Activated CD8-positive, alpha-beta memory T cell treated with anti-CD3 and anti-CD28 coated beads for 24 hours (primary cell): Measurements from ENCODE around the gene SEMA3C.

ENCODE experiments used
- DNase-seq: peaks from one replicate; pipeline ENCODE4 v3.0.0-alpha.2; 2020

The SEMA3C gene

GRCh38 chr7:80774843-80775242 is 144.0 kb downstream of the SEMA3C start:
- DNase-seq = no peak

GRCh38 chr7:80773787-80774508 is 144.9 kb downstream of the SEMA3C start:
- DNase-seq = no peak

GRCh38 chr7:80772347-80772993 is 146.4 kb downstream of the SEMA3C start:
- no peak for DNase-seq

- no peak for DNase-seq
Measured at GRCh38 chr7:80771523-80771922, 147.3 kb downstream of the SEMA3C start.

DNA sequence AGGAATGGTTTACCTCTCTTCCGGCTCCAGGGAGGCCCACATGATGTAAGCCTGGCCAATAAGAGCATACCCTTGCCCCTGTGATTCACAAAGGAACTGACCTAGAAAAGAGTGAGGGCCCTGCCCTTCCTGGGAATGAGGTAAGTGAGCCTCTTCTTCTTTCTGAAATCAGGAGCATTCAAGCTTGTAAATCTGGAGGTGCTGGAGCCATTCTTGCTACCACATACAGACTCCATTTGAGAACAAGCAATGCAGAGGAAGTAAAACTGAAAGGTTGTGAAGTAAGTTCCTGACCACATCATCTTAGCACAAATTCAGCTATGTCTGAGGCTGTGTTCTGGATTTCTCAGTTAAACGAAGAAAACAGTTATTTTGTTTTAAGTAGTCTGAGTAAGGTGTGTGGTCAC is 148.2 kb downstream of the SEMA3C start:
- DNase-seq = no peak

DNA sequence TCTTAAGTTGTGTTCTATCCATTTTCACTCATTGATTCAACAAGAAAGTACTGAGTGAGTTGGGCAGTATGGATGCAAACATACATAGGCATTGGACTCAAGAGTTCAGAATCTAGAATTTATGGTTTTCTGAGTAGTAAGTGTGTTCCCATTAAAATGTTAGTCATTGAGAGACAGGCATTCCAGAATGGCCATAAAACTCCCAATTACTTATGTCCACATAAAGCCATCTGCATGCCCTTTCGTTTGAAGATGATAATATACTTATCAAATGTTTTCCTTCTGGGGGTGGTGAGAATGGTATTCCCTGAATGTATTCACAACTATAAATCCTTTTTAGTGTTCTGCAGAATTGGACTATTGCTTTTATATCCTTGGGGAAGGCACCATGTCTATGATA is 148.8 kb downstream of the SEMA3C start:
- DNase-seq = no peak

DNA sequence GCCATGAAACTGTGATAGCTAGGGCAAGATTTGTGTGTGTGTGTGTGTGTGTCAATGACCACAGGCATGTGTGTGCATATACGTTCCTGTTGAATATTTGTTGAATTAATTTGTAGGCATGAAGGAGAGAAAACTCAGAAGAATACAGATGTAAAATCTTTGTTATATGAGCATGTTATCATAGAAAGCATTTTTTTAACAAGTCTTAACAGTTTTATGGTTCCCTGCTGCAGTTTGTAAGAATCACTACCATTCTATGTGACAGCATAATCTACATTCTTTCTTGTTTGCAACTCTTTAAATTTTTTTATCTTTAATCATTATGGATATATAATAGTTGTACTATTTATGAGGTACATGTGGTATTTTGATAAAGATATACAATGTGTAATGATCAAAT is 150.1 kb downstream of the SEMA3C start:
- no peak for DNase-seq

- no peak for DNase-seq
Measured at GRCh38 chr7:80767654-80768053, 151.2 kb downstream of the SEMA3C start.

DNA sequence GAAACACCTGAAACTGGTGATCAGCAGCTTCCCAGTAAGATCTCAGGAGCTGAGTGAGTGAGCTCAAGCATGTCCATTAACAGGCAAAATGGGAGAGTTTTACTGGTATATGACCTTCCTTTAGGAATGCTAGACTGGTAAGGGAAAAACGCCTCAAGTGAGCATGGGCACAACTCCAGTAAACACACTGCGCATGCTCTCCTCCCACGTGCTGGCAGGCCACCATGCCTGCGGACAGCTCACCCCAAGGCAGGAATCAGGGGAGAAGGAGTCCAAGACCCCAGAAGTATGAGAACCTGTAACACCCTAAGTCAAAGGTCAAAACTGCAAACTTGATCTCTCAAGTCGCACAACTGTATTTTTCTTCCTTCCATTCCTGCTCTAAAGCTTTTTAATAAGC is 152.1 kb downstream of the SEMA3C start:
- no peak for DNase-seq

DNA sequence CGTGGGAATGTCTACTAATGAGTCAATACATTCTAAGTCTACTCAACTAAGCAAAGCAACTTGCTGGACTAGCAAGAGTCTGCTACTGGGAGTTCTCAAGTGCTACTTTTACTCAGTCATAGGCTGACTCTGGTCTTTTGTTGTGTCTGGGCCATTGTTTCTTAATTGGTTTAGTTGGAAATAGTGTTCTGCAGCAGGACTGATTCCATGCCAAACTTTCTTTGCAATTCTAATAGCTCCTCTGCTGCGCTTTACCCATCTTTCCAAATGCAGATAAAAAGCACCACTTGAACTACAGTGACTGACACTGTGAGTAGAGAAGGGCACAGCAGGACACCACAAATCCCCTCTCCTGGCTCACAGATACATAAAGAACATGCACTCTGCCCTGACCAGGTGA is 154.7 kb downstream of the SEMA3C start:
- DNase-seq = no peak

- no peak for DNase-seq
Measured at GRCh38 chr7:80763704-80764103, 155.1 kb downstream of the SEMA3C start.

DNA sequence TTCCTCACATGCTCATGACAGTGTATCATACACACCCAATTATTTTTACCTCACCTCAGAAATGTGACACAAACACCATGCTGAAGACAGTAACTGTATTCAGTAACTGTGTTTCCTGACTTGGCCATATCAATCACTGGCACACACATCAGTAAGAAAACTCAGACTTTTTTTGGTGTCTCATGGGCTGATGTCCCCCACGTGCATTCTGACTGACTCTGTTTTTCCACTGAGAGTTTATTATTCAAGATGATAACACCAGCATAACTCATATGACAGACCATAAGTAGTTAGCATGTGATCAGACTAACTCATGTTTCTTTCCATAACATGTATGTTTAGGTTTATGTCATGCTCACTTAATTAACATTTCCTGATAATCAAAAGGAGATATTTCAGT is 155.6 kb downstream of the SEMA3C start:
- no peak for DNase-seq

DNA sequence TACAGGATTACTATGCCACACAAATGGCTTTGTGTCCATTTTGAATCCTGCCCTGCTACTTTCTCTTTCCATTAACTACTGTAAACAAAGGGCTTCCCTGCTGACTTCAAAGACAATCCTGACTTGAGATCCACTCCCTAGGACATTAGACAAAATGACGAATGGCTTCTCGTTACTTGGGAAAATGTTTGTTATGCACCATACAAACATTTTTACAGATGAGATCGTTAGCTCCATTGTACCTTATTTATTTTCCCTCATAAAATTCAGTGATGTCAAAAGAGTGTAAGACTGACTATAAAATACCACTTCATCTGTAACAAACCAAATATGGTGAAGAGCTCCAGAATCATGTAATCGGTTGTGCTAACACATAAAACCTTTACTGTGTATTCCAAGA is 158.6 kb downstream of the SEMA3C start:
- DNase-seq = no peak

DNA sequence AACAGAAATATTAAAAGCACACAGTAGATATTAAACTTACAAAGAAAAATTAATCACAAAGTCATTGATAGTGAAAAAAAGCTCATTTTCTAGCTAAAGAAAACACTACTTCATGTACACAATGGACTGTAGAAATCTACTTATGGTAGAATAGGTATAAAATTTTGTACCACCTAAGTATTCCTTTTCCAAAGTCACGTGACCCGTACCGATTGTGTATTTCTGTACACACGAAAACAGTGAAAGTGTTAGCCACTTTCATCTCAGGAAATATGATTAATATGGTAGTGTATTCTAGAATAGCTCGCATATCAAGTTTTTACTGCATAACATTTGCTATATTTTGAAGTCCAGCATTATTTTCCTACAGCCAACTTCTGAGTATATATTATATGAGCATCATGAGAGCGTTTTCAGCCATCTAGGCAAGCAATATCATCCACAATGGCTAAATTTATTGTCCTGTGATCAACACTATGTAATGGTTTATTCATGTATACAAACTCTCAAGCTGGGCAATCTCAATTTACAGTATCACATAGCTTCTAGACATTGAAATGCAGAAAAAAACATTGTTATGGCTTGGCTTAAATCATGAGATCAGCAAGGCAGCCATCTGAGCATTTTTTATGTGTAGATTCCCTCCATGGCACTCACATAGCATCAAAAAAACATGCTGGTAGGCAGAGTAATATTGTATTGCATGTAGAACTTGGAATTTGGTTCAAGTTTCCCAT is 165.7 kb downstream of the SEMA3C start:
- no peak for DNase-seq

GRCh38 chr7:80749270-80749669 is 169.6 kb downstream of the SEMA3C start:
- DNase-seq = no peak

DNA sequence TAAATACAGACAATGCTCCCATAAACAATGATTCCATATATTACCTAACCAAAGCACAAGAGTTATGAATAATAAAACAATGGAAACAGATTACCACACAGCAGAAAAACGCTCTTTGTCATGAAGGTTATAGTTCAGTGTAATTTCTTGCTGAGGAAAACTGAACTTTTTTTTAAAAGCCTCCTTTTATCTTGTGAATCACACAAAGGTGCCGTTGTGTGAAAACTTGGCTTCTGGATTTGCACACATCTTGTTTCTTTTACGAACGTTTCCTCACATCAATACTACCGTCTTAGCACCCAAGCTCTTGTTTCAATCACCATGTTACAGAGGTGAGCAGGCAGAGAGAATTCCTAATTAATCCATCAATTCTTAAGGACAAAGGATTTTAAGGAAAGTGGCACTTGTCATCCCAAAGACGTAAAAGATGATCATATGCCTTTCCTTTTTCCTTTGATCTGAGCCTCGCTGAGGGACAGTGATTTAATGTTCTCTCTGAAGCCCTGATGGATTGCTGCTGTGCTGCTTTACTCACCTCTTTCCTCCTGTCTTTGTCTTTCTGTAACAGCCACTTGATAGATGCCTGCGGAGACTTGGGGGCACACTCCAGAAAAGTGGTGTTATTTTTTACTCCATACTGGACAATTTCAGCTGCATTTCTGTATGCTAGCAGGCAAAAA is 170.3 kb downstream of the SEMA3C start:
- DNase-seq = no peak

GRCh38 chr7:80740778-80741545 is 177.9 kb downstream of the SEMA3C start:
- DNase-seq = no peak

GRCh38 chr7:80736371-80737125 is 182.3 kb downstream of the SEMA3C start:
- DNase-seq = no peak

GRCh38 chr7:80735330-80735729 is 183.5 kb downstream of the SEMA3C start:
- DNase-seq = no peak

GRCh38 chr7:80734011-80734410 is 184.8 kb downstream of the SEMA3C start:
- no peak for DNase-seq

- no peak for DNase-seq
Measured at GRCh38 chr7:80733333-80733915, 185.4 kb downstream of the SEMA3C start.

DNA sequence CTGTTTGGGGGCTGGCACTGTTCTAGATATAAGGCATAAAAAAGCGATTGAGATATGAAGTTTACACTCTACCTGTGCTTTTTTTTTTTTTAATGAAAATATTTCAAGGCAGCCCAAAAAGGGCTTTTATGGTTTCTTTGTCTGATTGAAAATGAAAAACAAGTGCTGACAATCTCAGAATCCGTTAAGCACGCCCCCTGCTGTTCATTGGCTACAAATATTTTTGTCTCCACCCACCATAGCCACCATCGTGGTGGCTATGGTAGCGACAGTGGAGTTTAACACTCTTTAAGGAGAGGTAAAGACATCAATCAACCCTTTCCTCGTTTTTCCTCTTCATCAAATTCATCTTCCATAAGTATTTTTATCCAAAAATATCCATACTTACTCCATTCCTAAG is 186.2 kb downstream of the SEMA3C start:
- DNase-seq = no peak
